SU-DHL-6 (cell line): ENCODE data around the gene CTU2.

Source experiments
- H2AFZ ChIP-seq: fragments of 200-600 bp; sonication (generic); 2 replicates; pipeline ENCODE4 v1.6.1; 2014; ENCODE audit warnings: low read depth, mild to moderate bottlenecking, moderate library complexity, mixed read lengths, antibody characterized with exemption, low read length; ENCODE audit not compliant: severe bottlenecking
- H3F3A ChIP-seq: fragments of 200-600 bp; shearing (Covaris generic); 2 replicates; pipeline ENCODE4 v1.6.0; 2016; ENCODE audit warnings: antibody characterized with exemption, mild to moderate bottlenecking; ENCODE audit not compliant: insufficient read depth
- H3K27ac ChIP-seq: fragments of 200-600 bp; sonication (generic); 2 replicates; pipeline ENCODE4 v1.5.1; 2016; ENCODE audit warnings: low read depth, mild to moderate bottlenecking, low read length, moderate library complexity, mixed read lengths
- H3K27me3 ChIP-seq: fragments of 200-600 bp; sonication (generic), shearing (Covaris generic); 2 replicates; pipeline ENCODE4 v1.6.0; 2014; ENCODE audit warnings: mild to moderate bottlenecking, low read length
- H3K36me3 ChIP-seq: fragments of 200-600 bp; sonication (generic); 2 replicates; pipeline ENCODE4 v1.6.1; 2014; ENCODE audit warnings: mild to moderate bottlenecking, low read length, mixed read lengths
- H3K4me2 ChIP-seq: fragments of 300-600, 200-600 bp; shearing (Covaris generic), sonication (generic); 2 replicates; pipeline ENCODE4 v1.6.0; 2014; ENCODE audit warnings: low read length, low read depth, mild to moderate bottlenecking; ENCODE audit not compliant: poor library complexity, severe bottlenecking
- H3K4me3 ChIP-seq: fragments of 200-600 bp; sonication (generic); 2 replicates; pipeline ENCODE4 v1.5.1; 2014; ENCODE audit warnings: antibody characterized with exemption, low read length, mild to moderate bottlenecking, mixed read lengths; ENCODE audit not compliant: insufficient read depth, poor library complexity, severe bottlenecking
- H3K79me2 ChIP-seq: fragments of 200-600 bp; sonication (generic); 2 replicates; pipeline ENCODE4 v1.6.1; 2014; ENCODE audit warnings: mild to moderate bottlenecking, low read length, moderate library complexity; ENCODE audit not compliant: insufficient read depth
- H3K9ac ChIP-seq: fragments of 200-600 bp; sonication (generic); 2 replicates; pipeline ENCODE4 v1.7.0; 2014; ENCODE audit warnings: mild to moderate bottlenecking, low read length
- H3K9me2 ChIP-seq: fragments of 200-600 bp; sonication (generic); replicated peaks from 2 replicates; pipeline ENCODE4 v1.6.1; 2014; ENCODE audit warnings: low read length; ENCODE audit not compliant: insufficient read depth
- H3K9me3 ChIP-seq: fragments of 200-600 bp; sonication (generic); 2 replicates; pipeline ENCODE4 v1.6.1; 2014; ENCODE audit warnings: low read length, mixed read lengths; ENCODE audit not compliant: insufficient read depth
- H4K20me1 ChIP-seq: fragments of 200-600 bp; sonication (generic); 2 replicates; pipeline ENCODE4 v1.6.1; 2014; ENCODE audit warnings: low read depth, mild to moderate bottlenecking, antibody characterized with exemption, low read length, moderate library complexity, mixed read lengths
- EZH2phosphoT487 ChIP-seq: fragments of 200-600 bp; sonication (generic), shearing (Covaris generic); conservative IDR thresholded peaks from 2 replicates; pipeline ENCODE4 v1.6.1; 2018; ENCODE audit warnings: mild to moderate bottlenecking, antibody characterized with exemption, low read length, moderate library complexity, mixed read lengths
- TF ChIP-seq, protein P1 (sequence below): fragments of 200-600 bp; sonication (generic); IDR thresholded peaks from one replicate; pipeline ENCODE4 v1.5.1; 2017; ENCODE audit warnings: antibody characterized with exemption, mild to moderate bottlenecking, low read length, moderate library complexity; ENCODE audit not compliant: insufficient read depth, poor library complexity, severe bottlenecking

The CTU2 gene

DNA sequence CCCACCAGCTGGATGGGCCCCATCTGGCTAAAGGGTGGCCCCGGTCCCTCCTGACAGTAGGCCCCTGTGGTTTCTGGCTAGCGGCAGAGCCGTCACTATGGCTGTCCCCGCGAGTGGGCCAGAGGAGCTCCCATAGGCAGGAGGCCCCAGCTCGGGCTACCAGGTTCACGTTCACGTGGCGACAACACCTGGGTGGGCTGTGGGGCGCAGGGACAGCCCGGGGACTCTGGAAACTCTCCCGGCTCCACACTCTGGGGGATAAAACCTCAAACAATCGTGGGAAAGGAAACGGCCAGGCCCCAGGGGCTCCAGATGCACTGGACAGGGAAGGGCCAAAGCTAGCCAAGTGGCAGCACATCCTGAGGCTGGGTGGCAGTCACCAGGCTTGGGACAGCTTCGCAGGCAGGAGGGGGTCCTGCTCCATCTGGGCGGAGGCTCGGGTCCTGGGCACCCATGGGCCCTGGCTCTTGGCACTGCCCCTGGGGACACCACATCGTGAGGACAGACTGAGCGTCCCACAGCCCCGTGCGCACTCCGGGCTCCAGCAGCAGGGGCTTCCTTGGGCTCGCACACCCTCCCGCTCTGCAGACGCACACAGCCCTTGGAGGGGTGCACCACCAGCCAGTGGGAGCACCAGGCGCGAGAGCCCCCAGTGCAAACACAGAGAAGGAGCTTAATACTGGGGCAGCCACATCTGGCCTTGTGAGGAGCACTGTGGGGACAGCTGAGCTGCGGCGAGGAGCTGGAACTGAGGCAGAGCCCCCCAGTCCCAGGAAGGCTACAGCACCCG lies 4.5 kb upstream of the CTU2 start:
- peaks cover 3% of the 10 kb centered on the region; the same call in 1 of the 2 replicates for H3K79me2 ChIP-seq
- peak overlapping the region; percentile 50 for H3K9ac ChIP-seq
- no peak overlapping the region for H3K27ac ChIP-seq
- peak overlapping the region; percentile 52 for H3K4me2 ChIP-seq
- no peaks in the 10 kb centered on the region for H3K36me3 ChIP-seq
- TF ChIP-seq, protein P1, sequence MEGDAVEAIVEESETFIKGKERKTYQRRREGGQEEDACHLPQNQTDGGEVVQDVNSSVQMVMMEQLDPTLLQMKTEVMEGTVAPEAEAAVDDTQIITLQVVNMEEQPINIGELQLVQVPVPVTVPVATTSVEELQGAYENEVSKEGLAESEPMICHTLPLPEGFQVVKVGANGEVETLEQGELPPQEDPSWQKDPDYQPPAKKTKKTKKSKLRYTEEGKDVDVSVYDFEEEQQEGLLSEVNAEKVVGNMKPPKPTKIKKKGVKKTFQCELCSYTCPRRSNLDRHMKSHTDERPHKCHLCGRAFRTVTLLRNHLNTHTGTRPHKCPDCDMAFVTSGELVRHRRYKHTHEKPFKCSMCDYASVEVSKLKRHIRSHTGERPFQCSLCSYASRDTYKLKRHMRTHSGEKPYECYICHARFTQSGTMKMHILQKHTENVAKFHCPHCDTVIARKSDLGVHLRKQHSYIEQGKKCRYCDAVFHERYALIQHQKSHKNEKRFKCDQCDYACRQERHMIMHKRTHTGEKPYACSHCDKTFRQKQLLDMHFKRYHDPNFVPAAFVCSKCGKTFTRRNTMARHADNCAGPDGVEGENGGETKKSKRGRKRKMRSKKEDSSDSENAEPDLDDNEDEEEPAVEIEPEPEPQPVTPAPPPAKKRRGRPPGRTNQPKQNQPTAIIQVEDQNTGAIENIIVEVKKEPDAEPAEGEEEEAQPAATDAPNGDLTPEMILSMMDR: no peak
- TF ChIP-seq EZH2phosphoT487: no peak
- H3F3A ChIP-seq: no peaks in the 10 kb centered on the region
- H3K4me3 ChIP-seq: no peak overlapping the region
- no peaks in the 10 kb centered on the region for H3K9me3 ChIP-seq
- H3K9me2 ChIP-seq: no peaks in the 10 kb centered on the region
- H2AFZ ChIP-seq: no peak overlapping the region
- no peaks in the 10 kb centered on the region; the same call in 1 of the 2 replicates for H4K20me1 ChIP-seq
- no peaks in the 10 kb centered on the region for H3K27me3 ChIP-seq

DNA sequence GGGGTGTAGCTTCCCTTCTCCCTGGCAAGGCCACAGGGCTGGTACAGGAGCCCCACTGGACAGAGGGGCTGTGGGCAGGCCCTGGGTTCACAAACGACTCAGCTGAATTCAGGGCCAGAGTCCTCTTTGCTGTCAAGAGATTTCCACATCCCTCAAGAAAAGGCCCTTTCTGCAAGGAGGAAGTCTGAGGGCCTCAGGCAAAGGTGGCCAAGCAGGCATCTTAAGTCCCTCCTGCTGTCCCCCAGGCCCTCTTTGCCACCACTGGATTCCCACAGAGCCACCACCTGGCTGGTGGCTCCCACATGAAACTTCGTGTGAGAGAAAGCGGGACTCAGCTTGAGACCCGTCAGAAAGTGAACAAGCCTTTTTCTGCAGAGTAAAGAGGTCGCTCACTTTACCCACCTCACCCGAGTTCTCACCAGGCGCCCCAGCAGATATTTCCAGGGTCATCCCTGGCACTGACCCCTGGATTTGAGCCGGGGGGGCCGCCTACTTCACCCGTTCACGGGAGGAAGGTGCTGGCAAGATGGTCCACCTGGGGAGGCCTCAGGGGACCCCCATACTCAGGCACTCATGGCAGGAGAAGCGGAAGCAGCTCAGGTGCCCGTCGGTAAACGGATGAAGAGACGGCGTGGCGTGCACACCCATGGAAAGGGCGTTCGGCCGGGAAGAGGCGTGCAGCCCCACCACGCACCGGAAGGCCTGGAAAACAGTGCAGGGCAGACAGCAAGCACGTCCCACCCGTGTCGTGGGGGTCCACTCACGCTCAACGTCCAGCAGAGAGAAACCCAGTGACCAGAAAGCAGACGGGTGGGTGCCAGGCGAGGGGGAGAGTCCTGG lies 3.7 kb upstream of the CTU2 start:
- Histone ChIP-seq H3K4me3 (no peak overlapping the region), H3K36me3 (no peaks in the 10 kb centered on the region), H4K20me1 (no peaks in the 10 kb centered on the region; the same call in 1 of the 2 replicates), H3K79me2 (peaks cover 5% of the 10 kb centered on the region; the same call in 1 of the 2 replicates), H3K9me3 (no peaks in the 10 kb centered on the region), H3K9me2 (no peaks in the 10 kb centered on the region), H3F3A (no peaks in the 10 kb centered on the region), H3K4me2 (no peak overlapping the region), H2AFZ (no peak overlapping the region), H3K27me3 (no peaks in the 10 kb centered on the region), H3K27ac (no peak overlapping the region), H3K9ac (no peak overlapping the region)
- TF ChIP-seq, protein P1: no peak
- no peak for TF ChIP-seq EZH2phosphoT487

DNA sequence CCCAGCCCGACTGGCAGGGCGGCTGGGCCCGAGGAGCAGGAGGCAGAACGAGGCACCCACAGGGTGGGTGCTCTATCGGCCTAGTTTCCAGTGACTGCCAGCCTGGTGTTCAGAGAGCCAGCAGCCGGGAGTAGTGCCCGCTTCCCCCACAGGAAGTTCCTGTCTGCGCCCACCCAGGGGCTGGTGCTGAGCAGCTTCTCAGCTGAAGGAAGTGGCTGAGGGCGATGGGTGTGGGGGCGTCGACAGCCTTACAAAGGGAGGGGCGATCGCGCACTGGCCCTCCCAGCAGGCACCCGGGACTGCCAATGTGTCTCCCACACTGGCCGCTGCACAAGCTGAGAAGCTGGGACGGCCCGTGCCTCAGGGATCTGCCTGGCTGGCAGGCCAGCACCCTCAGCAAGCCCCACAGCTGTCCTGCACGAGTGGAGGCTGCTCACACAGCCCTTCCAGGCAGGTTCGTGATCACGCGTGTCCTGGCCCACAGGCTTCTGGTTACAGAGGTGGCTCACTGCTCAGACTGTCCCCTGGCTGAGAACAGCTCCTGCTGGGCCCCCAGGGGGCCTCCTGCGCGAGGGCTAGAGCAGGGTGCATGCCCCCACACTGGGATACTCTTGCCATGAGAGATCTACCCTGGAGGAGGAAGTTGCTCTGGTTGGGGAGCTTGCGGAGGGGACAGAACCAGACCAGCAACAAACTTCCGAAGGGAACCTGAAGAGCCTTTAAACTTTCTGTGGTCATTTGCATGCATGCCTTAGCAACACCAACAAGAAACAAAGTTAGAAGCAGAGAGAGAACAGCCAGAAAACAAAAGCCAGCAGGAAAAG lies 2.6 kb upstream of the CTU2 start:
- Histone ChIP-seq H4K20me1 (no peaks in the 10 kb centered on the region; the same call in 1 of the 2 replicates), H3K9ac (no peak overlapping the region), H3F3A (no peaks in the 10 kb centered on the region), H3K4me2 (no peak overlapping the region), H3K27me3 (no peaks in the 10 kb centered on the region), H3K27ac (no peak overlapping the region), H3K36me3 (no peaks in the 10 kb centered on the region), H2AFZ (no peak overlapping the region), H3K79me2 (peaks cover 12% of the 10 kb centered on the region; the same call in 1 of the 2 replicates), H3K9me3 (no peaks in the 10 kb centered on the region), H3K4me3 (no peak overlapping the region), H3K9me2 (no peaks in the 10 kb centered on the region)
- TF ChIP-seq EZH2phosphoT487: no peak
- TF ChIP-seq, protein P1: no peak
